ENCODE results near the gene DHX34.
"Not testable (repeated sequence)": the region's sequence is repeated elsewhere in the genome, so short reads cannot be mapped to it uniquely, and the experiment has no call there.

DHX34 gene

GRCh38 chr19:47348819-47349795, at the start of gene DHX34:
TSS of gene DHX34 (plus strand) at chr19:47349315. CDS start at chr19:47353031, 3,716 bp downstream.
- DNase-seq = peak; percentile 99

GRCh38 chr19:47300867-47301266, 48.2 kb upstream of the DHX34 start:
- DNase-seq = not testable (repeated sequence)

- DNase-seq = no peak
Measured at GRCh38 chr19:47302249-47302648, 46.9 kb upstream of the DHX34 start.

GRCh38 chr19:47303966-47304365, 45.1 kb upstream of the DHX34 start:
- no peak for DNase-seq

- peak; percentile 52 to 59 for DNase-seq
Measured at GRCh38 chr19:47305309-47305751, 43.8 kb upstream of the DHX34 start.

- no peak for DNase-seq
Measured at GRCh38 chr19:47306303-47306702, 42.8 kb upstream of the DHX34 start.

- no peak for DNase-seq
Measured at GRCh38 chr19:47309038-47309437, 40.1 kb upstream of the DHX34 start.

- DNase-seq = no peak
Measured at GRCh38 chr19:47309608-47310007, 39.5 kb upstream of the DHX34 start, which contains the start of gene C5AR1. TSS of gene C5AR1 (plus strand) at chr19:47309861. CDS start at chr19:47309896, 35 bp downstream.

- DNase-seq = no peak
Measured at GRCh38 chr19:47310323-47310722, 38.8 kb upstream of the DHX34 start.

GRCh38 chr19:47310819-47311218, 38.3 kb upstream of the DHX34 start:
- no peak for DNase-seq

GRCh38 chr19:47312366-47313006, 36.6 kb upstream of the DHX34 start:
- no peak for DNase-seq

- no peak for DNase-seq
Measured at GRCh38 chr19:47313754-47314295, 35.3 kb upstream of the DHX34 start.

GRCh38 chr19:47315125-47315821, 33.8 kb upstream of the DHX34 start:
- peak in 1 of 2 donors; percentile 15 for DNase-seq

GRCh38 chr19:47316513-47316912, 32.6 kb upstream of the DHX34 start:
- no peak for DNase-seq

GRCh38 chr19:47319923-47320871, 28.9 kb upstream of the DHX34 start:
- no peak for DNase-seq

- DNase-seq = no peak
Measured at GRCh38 chr19:47321630-47322029, 27.5 kb upstream of the DHX34 start.

- no peak for DNase-seq
Measured at GRCh38 chr19:47322058-47322457, 27.1 kb upstream of the DHX34 start.

- DNase-seq = no peak
Measured at GRCh38 chr19:47323409-47323808, 25.7 kb upstream of the DHX34 start.

- no peak for DNase-seq
Measured at GRCh38 chr19:47323872-47324271, 25.2 kb upstream of the DHX34 start.

- no peak for DNase-seq
Measured at GRCh38 chr19:47324502-47324901, 24.6 kb upstream of the DHX34 start.

- DNase-seq = no peak
Measured at GRCh38 chr19:47330466-47330869, 18.6 kb upstream of the DHX34 start.

GRCh38 chr19:47331490-47331889, 17.6 kb upstream of the DHX34 start:
- no peak for DNase-seq
